ENCODE results near the gene UGT1A7.

DNA sequence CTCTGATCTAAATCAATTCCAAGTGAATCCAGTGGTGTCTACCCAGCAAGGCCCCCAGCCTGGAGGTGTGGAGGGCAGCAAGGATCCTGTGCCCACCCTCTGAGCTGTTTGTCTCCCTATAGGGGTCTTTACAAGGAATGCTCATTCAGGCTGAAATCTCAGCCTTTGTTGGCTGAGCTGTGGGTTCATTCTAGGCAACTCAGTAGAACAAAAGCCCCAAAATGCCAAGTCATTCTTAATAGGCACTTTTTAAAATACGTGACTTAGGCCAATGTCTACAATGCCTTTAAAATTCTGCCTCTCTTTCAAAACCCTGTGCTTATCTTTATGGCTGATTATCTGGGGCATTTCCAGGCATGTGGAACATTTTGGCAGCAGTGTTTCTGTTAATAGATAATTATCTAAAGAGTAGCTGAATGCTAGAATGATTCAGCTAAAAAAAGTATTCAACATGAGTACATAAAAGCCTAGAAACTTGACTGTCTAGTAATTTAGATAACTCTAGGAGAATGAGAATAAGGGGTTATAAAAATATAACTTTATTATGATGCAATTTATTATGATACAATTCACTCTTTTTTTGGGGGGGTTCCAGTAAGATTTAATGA lies 18.4 kb downstream of the UGT1A7 start:
- TF ChIP-seq CTCF (IDR thresholded peaks at IDR 0.05) (no peak), ZFX (IDR thresholded peaks at IDR 0.05; ENCODE audit: borderline replicate concordance) (no peak)

All from 22Rv1 (cell line).